Measurements from ENCODE around the gene CD1B. TPM values are rescaled to one million over a fixed set of nuclear protein-coding genes. Genes with fewer than 3 reads are reported as not detected.

The CD1B gene
- total and polyA plus RNA-seq, 9 of the 15 experiments (the other 6 are each of a cell fraction or from before 2014, with no cell fraction given) = not detected

DNA sequence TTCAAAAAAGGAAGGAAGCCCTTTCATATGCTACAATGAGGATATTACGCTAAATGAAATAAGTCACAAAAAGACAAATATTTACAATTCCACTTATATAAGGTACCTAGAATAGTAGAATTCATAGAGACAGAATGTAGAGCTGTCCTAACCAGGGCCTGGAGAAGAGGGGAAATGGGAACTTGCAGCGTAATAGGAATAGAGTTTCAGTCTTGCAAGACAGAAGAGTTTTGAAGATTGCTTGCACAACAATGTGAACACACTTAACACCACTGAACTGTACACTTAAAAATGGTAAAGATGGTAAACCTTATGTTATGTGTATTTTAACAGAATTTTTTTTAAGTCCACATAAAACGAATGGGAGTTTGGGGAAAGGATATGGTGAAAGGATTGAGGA is 2.9 kb downstream of the CD1B start:
- no peak overlapping the region for H3K9ac ChIP-seq (ENCODE audit: insufficient read depth in 1 of 2, low read depth in 2 of 2, low read length in 2 of 2)
- WGBS (ENCODE audit: insufficient coverage, low coverage, missing lambda C conversion rate) = 4% methylated on average over 3 of the region's 3 CpGs
- intact Hi-C loops (cut with micrococcal nuclease) = no loop called here
- ChIA-PET CTCF (ENCODE audit: low intra/inter-chr PET ratio) (no interaction called here), POLR2A (no interaction called here)
- no peak overlapping the region for H3K4me2 ChIP-seq (ENCODE audit: insufficient read depth, low read length)
- no peak overlapping the region for H2AFZ ChIP-seq (ENCODE audit: low read depth, low read length)
- no peak overlapping the region for H3K27ac ChIP-seq (ENCODE audit: extremely low read depth, low read depth, low read length)
- no peaks in the 10 kb centered on the region for H3K9me3 ChIP-seq (replicated peaks; ENCODE audit: control insufficient read depth, insufficient read depth, low read depth, low read length)
- no peaks in the 10 kb centered on the region for H3K4me1 ChIP-seq (replicated peaks in 1 of 2; ENCODE audit: control insufficient read depth in 2 of 2, insufficient read depth in 2 of 2, low read length in 2 of 2)
- FAIRE-seq (no peak), DNase-seq (ENCODE audit: extremely low read depth in 1 of 4, low spot score in 3 of 4) (no peak), ATAC-seq (no peak)
- H3K9me1 ChIP-seq (ENCODE audit: control insufficient read depth, insufficient read depth, low read length) = no peaks in the 10 kb centered on the region
- H4K20me1 ChIP-seq (replicated peaks; ENCODE audit: control insufficient read depth, insufficient read depth, low read length) = no peaks in the 10 kb centered on the region
- in situ Hi-C loops (cut with MboI) = no loop called here
- no TSS peak for BruUV-seq (replicated peaks)
- H3K27me3 ChIP-seq (ENCODE audit: control insufficient read depth in 2 of 2, insufficient read depth in 2 of 2, low read length in 2 of 2) = no peaks in the 10 kb centered on the region
- H3K36me3 ChIP-seq (ENCODE audit: control insufficient read depth, insufficient read depth, low read length) = no peaks in the 10 kb centered on the region
- H3K79me2 ChIP-seq (ENCODE audit: control insufficient read depth, insufficient read depth, low read length) = no peaks in the 10 kb centered on the region
- H3K4me3 ChIP-seq = no peak overlapping the region
- TF ChIP-seq EHMT2 (IDR thresholded peaks at IDR 0.05) (no peak), ZFP36 (IDR thresholded peaks at IDR 0.05; ENCODE audit: low read depth, low read length, partially characterized antibody) (no peak), ZNF143 (CRISPR knock-in tag; IDR thresholded peaks at IDR 0.05) (no peak), ZNF699 (CRISPR knock-in tag; IDR thresholded peaks at IDR 0.05; ENCODE audit: insufficient replicate concordance) (no peak), ZNF282 (CRISPR knock-in tag; IDR thresholded peaks at IDR 0.05) (no peak), ETV1 (tag; conservative IDR thresholded peaks at IDR 0.05; ENCODE audit: low read depth) (no peak), TCF3 (CRISPR knock-in tag; IDR thresholded peaks at IDR 0.05) (no peak), ZNF239 (CRISPR knock-in tag; IDR thresholded peaks at IDR 0.05) (no peak), ZNF75A (CRISPR knock-in tag; IDR thresholded peaks at IDR 0.05) (no peak), CREB3 (tag; conservative IDR thresholded peaks at IDR 0.05; ENCODE audit: low read depth) (no peak), ZNF134 (CRISPR knock-in tag; conservative IDR thresholded peaks at IDR 0.05) (no peak)
- TF ChIP-seq, protein P1, sequence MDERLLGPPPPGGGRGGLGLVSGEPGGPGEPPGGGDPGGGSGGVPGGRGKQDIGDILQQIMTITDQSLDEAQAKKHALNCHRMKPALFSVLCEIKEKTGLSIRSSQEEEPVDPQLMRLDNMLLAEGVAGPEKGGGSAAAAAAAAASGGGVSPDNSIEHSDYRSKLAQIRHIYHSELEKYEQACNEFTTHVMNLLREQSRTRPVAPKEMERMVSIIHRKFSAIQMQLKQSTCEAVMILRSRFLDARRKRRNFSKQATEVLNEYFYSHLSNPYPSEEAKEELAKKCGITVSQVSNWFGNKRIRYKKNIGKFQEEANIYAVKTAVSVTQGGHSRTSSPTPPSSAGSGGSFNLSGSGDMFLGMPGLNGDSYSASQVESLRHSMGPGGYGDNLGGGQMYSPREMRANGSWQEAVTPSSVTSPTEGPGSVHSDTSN (CRISPR knock-in tag; IDR thresholded peaks at IDR 0.05; ENCODE audit: low read depth) = no peak
- TF ChIP-seq, protein P1 (tag; conservative IDR thresholded peaks at IDR 0.05; ENCODE audit: low read depth) = no peak
- TF ChIP-seq, protein P2, sequence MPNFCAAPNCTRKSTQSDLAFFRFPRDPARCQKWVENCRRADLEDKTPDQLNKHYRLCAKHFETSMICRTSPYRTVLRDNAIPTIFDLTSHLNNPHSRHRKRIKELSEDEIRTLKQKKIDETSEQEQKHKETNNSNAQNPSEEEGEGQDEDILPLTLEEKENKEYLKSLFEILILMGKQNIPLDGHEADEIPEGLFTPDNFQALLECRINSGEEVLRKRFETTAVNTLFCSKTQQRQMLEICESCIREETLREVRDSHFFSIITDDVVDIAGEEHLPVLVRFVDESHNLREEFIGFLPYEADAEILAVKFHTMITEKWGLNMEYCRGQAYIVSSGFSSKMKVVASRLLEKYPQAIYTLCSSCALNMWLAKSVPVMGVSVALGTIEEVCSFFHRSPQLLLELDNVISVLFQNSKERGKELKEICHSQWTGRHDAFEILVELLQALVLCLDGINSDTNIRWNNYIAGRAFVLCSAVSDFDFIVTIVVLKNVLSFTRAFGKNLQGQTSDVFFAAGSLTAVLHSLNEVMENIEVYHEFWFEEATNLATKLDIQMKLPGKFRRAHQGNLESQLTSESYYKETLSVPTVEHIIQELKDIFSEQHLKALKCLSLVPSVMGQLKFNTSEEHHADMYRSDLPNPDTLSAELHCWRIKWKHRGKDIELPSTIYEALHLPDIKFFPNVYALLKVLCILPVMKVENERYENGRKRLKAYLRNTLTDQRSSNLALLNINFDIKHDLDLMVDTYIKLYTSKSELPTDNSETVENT (CRISPR knock-in tag; IDR thresholded peaks at IDR 0.05) = no peak
- TF ChIP-seq, protein P3, sequence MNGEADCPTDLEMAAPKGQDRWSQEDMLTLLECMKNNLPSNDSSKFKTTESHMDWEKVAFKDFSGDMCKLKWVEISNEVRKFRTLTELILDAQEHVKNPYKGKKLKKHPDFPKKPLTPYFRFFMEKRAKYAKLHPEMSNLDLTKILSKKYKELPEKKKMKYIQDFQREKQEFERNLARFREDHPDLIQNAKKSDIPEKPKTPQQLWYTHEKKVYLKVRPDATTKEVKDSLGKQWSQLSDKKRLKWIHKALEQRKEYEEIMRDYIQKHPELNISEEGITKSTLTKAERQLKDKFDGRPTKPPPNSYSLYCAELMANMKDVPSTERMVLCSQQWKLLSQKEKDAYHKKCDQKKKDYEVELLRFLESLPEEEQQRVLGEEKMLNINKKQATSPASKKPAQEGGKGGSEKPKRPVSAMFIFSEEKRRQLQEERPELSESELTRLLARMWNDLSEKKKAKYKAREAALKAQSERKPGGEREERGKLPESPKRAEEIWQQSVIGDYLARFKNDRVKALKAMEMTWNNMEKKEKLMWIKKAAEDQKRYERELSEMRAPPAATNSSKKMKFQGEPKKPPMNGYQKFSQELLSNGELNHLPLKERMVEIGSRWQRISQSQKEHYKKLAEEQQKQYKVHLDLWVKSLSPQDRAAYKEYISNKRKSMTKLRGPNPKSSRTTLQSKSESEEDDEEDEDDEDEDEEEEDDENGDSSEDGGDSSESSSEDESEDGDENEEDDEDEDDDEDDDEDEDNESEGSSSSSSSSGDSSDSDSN (IDR thresholded peaks at IDR 0.05; ENCODE audit: borderline replicate concordance in 1 of 2, low read depth in 2 of 2, low read length in 2 of 2) = no peak

Measured in K562 (cell line).